Naive thymus-derived CD8-positive, alpha-beta T cell (primary cell): ENCODE data around the gene RSPH9. TPM values are rescaled to one million over a fixed set of nuclear protein-coding genes. Genes with fewer than 3 reads are reported as not detected.

Source experiments
- ATAC-seq, 2 donors: fragments of 150-1000 bp; cut with Tn5 transposase in 1 of 2; sonication (Bioruptor Pico), chemical (Tn5 transposase) in 1 of 2; 1 replicate in 1 of 2; 2 replicates in 1 of 2; pipeline ENCODE4 v1.10.0; 2021; ENCODE audit warnings: mild to moderate bottlenecking in 2 of 2, moderate library complexity in 2 of 2
- POLR2A ChIA-PET: fragments of 350-600 bp; sonication (Branson Sonifier 250); formaldehyde crosslinking; loops from one replicate; lab custom pipeline; 2021; ENCODE audit warnings: antibody characterized with exemption; lab: Charles Lee
- DNase-seq, 10 donors: peaks; one replicate each; pipeline versions ENCODE4 v3.0.0 to v3.0.0-alpha.2; 2020 to 2022
- H3K27ac Mint-ChIP-seq, 10 donors: one replicate each; pipeline ENCODE4 v1.8.0; 2020 to 2022; ENCODE audit warnings: mild to moderate bottlenecking in 10 of 10, mixed read lengths in 10 of 10, moderate library complexity in 4 of 10, inconsistent platforms in 1 of 10
- H3K27me3 Mint-ChIP-seq, 5 donors: one replicate each; pipeline ENCODE4 v1.8.0; 2021 to 2022; ENCODE audit warnings: mixed read lengths in 5 of 5
- H3K36me3 Mint-ChIP-seq, 3 donors: one replicate each; pipeline ENCODE4 v1.8.0; 2020 to 2022; ENCODE audit warnings: mixed read lengths in 3 of 3, mild to moderate bottlenecking in 2 of 3, inconsistent platforms in 1 of 3
- H3K4me1 Mint-ChIP-seq, 4 donors: one replicate each; pipeline ENCODE4 v1.8.0; 2021 to 2022; ENCODE audit warnings: mixed read lengths in 4 of 4
- H3K4me3 Mint-ChIP-seq, 10 donors: one replicate each; pipeline ENCODE4 v1.8.0; 2020 to 2022; ENCODE audit warnings: mild to moderate bottlenecking in 10 of 10, mixed read lengths in 10 of 10, moderate library complexity in 6 of 10, inconsistent platforms in 1 of 10
- H3K9me3 Mint-ChIP-seq, 9 donors: one replicate each; pipeline ENCODE4 v1.8.0; 2020 to 2022; ENCODE audit warnings: mixed read lengths in 9 of 9, mild to moderate bottlenecking in 3 of 9, inconsistent platforms in 1 of 9, moderate library complexity in 1 of 9
- polyA plus RNA-seq, 3 donors: library from polyadenylated mRNA; unstranded; fragments of 300-500 nt; fragmentation: Illumina TruSeq; gene quantifications; one replicate each; pipeline ENCODE4 v1.2.3, GENCODE V29; 2021
- total RNA-seq, 8 experiments: library from RNA in 2 of 8; stranded (reverse) in 2 of 8; gene quantifications; one replicate each; pipeline ENCODE4 v1.2.3 and lab custom pipeline; 2021 to 2026

Gene RSPH9
- total and polyA plus RNA-seq, 5 experiments from 2014 or later: 0.44 to 1.1 (median 0.86) TPM; not detected in 2

DNA sequence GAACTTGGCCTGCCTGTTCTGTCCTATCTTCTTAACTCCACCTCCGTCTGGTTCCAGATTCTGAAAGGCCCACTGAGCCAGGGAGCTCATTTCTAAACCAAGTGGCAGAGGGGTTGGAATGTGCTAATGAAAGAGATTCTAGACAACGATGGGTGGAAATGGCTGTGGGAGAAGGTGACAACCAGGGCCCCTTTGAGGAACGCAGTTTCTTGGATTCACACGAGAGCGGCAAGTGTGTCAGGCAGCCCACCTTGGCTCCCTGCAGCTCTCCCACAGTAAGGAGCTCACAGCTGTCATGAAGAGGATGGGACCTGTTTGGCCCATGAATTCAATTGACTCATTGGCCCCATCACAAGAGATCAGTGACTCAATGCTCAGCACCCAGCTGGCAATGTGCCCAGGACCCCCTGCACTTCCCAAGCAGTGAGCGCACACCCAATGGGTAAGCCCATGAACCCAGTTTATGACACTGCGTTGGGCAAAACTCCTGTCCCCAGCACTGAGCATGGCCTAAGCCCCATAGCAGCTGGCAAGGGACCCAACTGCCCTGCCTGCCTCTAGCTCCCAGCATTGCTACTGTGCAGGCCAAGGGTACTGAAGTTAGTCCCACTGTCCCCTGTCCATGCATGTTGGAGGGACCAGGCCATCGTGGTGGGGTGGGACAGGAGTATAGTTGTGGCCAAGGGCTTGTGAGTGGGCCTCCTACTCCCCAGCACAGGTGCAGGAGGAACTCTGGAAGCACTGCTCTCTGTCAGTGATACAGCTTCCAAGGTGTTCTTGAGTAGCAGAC lies 26.4 kb downstream of the RSPH9 start:
- Mint-ChIP-seq H3K36me3 (peaks cover 0 to 50% (median 8%) of the 10 kb centered on the region in 3 donors), H3K4me3 (no peak overlapping the region), H3K9me3 (no peaks in the 10 kb centered on the region), H3K27ac (peak overlapping the region in 2 of 10 donors; percentile 13 to 76), H3K27me3 (no peaks in the 10 kb centered on the region), H3K4me1 (peaks cover 3 to 22% (median 15%) of the 10 kb centered on the region in 4 donors)
- DNase-seq (no peak), ATAC-seq (no peak)
- POLR2A ChIA-PET: interaction anchor here (1.1 to 1.2 kb wide), 2 partner anchors 10 to 63 kb away, joined by 3 read pairs; no protein-coding TSS in a partner anchor

DNA sequence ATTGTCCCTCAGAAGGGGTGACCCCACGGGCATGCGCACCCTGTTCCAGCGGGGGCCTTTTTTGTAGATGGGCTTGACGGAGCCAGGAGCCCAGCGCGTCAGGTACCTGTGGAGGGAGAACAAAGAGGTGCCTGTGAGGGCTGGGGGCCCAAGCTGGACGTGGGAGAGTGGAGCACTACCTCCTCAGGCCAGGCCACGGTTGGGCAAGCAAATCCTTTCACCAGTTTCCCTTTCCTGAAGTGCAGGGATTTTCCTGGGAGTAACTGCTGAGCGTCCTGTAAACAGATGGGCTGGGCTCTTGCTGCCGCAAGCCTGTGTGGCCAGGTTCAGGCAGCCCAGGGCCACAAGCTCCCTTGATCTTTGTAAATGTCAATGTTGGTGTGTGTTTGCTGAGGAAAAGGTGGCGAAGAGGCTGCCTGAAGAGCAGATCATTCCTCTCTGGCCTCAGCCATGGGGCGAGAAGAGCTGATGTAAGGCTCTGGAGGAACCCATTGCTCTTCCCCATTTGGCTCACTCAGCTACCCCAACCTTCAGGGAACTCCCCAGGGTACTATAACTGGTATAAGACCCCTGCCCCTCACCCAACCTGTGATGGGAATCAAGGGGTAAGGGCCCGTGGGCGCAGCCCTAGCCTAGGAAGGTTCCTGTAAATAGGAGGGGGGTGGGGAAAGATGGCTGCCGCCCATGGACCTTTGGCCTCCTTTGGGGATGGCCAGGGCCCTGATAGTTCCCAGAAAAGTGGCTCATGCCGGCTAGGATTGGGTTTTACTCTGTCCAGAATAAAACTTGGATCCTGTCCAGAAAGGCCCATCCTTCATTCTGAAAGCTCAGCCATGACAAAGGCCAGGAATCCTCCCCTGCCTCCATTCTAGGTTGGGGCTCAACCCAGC lies 27.2 kb downstream of the RSPH9 start:
- ATAC-seq: no peak
- H3K4me3 Mint-ChIP-seq: no peak overlapping the region
- no peak for DNase-seq
- no peaks in the 10 kb centered on the region for H3K27me3 Mint-ChIP-seq
- no peaks in the 10 kb centered on the region for H3K9me3 Mint-ChIP-seq
- peak overlapping the region in 2 of 10 donors; percentile 56 to 76 for H3K27ac Mint-ChIP-seq
- H3K4me1 Mint-ChIP-seq: peaks cover 3 to 18% (median 13%) of the 10 kb centered on the region in 4 donors
- H3K36me3 Mint-ChIP-seq: peaks cover 0 to 56% (median 8%) of the 10 kb centered on the region in 3 donors
- POLR2A ChIA-PET: interaction anchor here (1.2 to 1.6 kb wide), 2 partner anchors 16 to 64 kb away, joined by 3 to 4 read pairs; partner anchors contain the start of gene MRPS18A

DNA sequence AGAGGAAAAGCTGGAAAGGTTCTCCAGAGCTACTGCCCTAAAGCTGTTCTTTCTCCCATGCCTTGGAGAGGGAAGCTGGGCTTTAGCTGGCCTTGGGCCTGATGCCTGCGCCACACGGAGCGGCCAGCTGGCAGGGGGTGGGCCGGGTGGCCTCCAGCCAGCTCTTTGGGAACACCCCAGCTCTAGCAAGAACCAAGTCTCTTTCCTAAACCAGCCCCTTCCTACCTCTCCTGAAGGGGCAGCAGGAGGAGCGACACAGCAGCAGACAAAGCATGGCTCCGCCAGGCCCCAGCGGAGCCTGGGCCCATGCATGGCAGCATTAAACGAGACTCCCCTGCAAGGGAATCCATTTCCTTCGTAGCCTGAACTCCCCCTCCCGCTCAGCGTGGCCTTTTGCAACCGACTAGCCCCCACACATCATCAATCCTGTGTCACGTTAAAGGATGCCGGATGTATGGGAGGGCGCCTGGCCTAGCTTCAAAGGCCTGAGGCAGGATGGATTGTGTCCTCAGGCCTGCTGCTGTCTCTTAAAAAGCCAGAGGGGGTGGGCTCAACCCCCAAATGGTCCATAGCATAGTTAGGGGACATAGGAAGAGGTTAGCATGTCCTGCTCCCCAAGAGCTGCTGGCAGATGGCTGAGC lies 28.7 kb downstream of the RSPH9 start:
- Mint-ChIP-seq H3K27ac (no peak overlapping the region), H3K4me1 (peaks cover 0 to 4% (median 0%) of the 10 kb centered on the region in 4 donors), H3K36me3 (peaks cover 0 to 67% (median 10%) of the 10 kb centered on the region in 3 donors), H3K4me3 (no peak overlapping the region), H3K27me3 (no peaks in the 10 kb centered on the region), H3K9me3 (no peaks in the 10 kb centered on the region)
- POLR2A ChIA-PET: interaction anchor here (0.7 to 1.6 kb wide), 2 partner anchors 14 to 1831 kb away, joined by 4 to 5 read pairs; partner anchors contain the start of gene MRPS18A
- ATAC-seq (no peak), DNase-seq (no peak)

DNA sequence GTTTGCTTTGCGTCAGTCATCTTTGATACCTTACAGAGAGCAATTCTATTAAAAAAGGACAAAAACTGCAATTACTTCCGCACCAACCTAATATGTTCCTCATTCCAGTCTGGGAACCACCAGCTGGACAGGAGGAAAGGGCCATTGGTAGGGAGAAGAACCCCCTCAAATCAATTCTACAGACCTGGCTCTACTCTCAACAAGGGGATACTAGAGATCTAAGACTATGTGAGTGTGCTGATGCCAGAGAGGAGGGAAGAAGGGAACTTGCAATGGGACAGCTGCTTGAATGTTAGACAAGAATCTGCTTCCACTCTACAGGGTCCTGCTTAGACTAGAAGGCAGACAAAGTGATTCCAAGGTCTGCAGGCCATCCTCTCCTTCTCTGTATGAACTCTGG lies 29.5 kb downstream of the RSPH9 start:
- POLR2A ChIA-PET: no interaction called here
- Mint-ChIP-seq H3K4me1 (no peaks in the 10 kb centered on the region), H3K27me3 (no peaks in the 10 kb centered on the region), H3K4me3 (no peak overlapping the region), H3K9me3 (no peaks in the 10 kb centered on the region), H3K27ac (peak overlapping the region in 4 of 10 donors; percentile 4 to 80 (median 70)), H3K36me3 (peaks cover 0 to 69% (median 10%) of the 10 kb centered on the region in 3 donors)
- ATAC-seq: no peak
- no peak for DNase-seq

DNA sequence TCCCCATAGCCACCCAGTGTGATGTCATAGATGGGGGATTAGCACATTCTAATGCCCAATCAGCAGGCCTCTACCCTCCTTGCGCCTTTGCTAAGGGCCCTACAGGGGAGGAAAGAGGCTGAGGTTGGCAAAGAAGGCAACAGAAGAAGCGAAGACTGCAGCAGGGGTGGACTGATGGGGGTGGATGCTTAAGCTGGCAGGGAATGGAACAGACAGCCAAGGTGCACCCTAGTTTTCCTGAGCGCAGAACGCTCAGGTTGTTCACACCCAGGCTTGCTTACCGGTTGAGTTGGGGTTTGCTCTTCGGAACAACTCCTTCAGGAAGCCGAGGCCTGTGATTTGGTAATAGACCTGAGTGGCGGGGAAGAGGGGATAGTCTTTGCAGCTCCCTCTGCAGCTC lies 30.1 kb downstream of the RSPH9 start:
- Mint-ChIP-seq H3K9me3 (no peaks in the 10 kb centered on the region), H3K36me3 (peaks cover 0 to 75% (median 10%) of the 10 kb centered on the region in 3 donors), H3K4me1 (no peaks in the 10 kb centered on the region), H3K4me3 (no peak overlapping the region), H3K27ac (peak overlapping the region in 2 of 10 donors; percentile 4 to 74), H3K27me3 (no peaks in the 10 kb centered on the region)
- POLR2A ChIA-PET: interaction anchor here (0.5 kb wide), 1 partner anchor 43 kb away, joined by 5 read pairs; no protein-coding TSS in a partner anchor
- no peak for DNase-seq
- ATAC-seq: no peak

DNA sequence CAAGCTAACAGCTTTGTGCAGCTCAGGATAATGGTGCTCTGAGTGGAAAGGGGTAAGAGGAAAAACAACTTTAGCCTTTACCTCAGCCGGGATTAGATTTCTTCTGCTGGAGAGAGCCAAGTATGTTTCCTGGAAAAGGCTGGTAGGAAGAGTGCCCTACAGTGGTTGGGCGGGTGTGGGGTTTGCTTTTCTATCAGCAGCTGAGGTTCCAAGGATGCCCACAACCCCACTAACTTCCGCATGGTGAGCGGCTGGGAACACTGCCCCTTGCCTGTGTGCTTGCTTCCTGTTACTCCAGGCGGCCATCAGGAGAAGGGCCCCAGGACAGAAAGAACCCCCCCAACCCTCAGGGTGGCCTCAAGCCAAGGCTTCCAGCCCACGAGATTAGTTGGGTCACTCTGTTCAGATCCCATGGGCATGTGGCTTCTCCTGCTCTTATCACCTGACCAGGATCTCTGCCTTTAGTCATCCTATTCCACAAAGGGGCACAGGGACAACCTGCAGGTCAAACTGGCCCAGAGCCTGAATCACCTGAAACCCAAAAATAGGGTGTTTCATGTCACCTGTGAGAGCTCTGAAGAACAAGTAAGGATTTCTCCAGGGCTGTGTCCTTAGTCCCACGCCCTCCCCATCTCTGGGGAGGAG lies 32.2 kb downstream of the RSPH9 start:
- Mint-ChIP-seq H3K36me3 (peaks cover 0 to 77% (median 11%) of the 10 kb centered on the region in 3 donors), H3K27me3 (no peaks in the 10 kb centered on the region), H3K4me3 (no peak overlapping the region), H3K9me3 (no peaks in the 10 kb centered on the region), H3K4me1 (peaks cover 0 to 9% (median 1%) of the 10 kb centered on the region in 4 donors), H3K27ac (peak overlapping the region in 1 of 10 donors; percentile 24)
- POLR2A ChIA-PET: no interaction called here
- no peak for ATAC-seq
- DNase-seq: no peak

DNA sequence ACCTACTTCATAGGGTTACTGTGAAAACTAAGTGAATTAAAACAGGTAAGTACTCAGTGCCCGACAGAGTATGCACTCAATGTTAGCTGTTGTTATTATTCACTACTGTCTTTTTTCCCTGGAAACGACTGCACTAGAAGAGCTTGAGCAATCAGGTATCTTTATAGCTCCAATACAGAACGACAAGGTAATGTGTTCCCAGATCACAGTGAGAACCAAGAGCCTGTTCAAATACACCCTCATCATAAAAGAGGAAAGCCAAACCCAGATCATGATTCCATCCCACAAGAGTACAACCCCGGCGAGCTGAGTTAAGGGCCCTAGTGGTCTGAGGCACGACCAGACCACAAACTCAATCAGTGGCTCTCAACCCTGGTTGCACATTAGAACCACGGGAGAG lies 32.9 kb downstream of the RSPH9 start:
- ATAC-seq: no peak
- POLR2A ChIA-PET: no interaction called here

DNA sequence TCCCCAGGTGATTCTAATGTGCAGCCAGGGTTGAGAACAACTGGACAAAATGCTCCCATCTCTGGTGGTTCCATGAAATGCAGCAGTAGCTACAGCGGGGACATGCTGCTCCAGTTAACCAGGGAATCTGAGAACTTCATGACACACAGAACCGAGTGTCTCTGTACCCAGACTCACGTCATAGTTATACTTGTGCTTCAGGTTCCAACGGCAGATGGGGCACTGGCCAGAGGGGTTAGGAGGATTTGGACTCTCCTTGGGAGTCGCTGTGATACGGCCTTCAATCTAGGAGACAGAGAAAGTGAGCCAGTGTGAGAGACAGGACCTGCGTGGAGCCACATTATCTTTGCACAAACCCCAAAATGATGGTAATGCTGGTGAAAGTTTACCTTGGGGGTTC lies 33.5 kb downstream of the RSPH9 start:
- DNase-seq (no peak), ATAC-seq (no peak)
- Mint-ChIP-seq H3K36me3 (peaks cover 0 to 78% (median 11%) of the 10 kb centered on the region in 3 donors), H3K27me3 (no peaks in the 10 kb centered on the region), H3K9me3 (no peaks in the 10 kb centered on the region), H3K4me3 (no peak overlapping the region), H3K4me1 (peaks cover 7 to 20% (median 11%) of the 10 kb centered on the region in 4 donors), H3K27ac (peak overlapping the region in 2 of 10 donors; percentile 38 to 39)
- POLR2A ChIA-PET: no interaction called here

More for the DNA sequence above, 32.9 kb downstream of the RSPH9 start:
- H3K27ac Mint-ChIP-seq: no peak overlapping the region
- peaks cover 0 to 79% (median 11%) of the 10 kb centered on the region in 3 donors for H3K36me3 Mint-ChIP-seq
- H3K27me3 Mint-ChIP-seq: no peaks in the 10 kb centered on the region
- no peak overlapping the region for H3K4me3 Mint-ChIP-seq
- no peaks in the 10 kb centered on the region for H3K9me3 Mint-ChIP-seq
- no peak for DNase-seq
- peaks cover 4 to 14% (median 5%) of the 10 kb centered on the region in 4 donors for H3K4me1 Mint-ChIP-seq

DNA sequence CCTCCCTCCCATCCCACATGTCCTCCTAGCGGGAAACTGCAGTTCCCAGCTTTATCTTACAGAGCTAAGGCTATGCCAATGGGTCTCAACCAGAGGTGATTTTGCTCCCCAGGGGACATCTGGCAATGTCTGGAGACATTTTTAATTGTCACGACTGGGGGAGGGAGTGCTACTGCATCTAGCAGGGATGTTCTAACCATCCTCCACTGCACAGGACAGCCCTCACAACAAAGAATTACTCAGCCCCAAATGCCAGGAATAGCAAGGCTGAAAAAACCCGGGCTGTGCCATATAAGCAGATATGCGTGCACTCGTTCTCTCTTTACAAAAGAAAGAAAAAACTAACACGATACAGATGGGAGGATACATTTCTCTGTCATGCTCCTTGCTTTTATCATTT lies 34.2 kb downstream of the RSPH9 start:
- Mint-ChIP-seq H3K4me1 (peaks cover 11 to 27% (median 17%) of the 10 kb centered on the region in 4 donors), H3K27me3 (no peaks in the 10 kb centered on the region), H3K9me3 (no peaks in the 10 kb centered on the region), H3K27ac (no peak overlapping the region), H3K4me3 (no peak overlapping the region), H3K36me3 (peaks cover 0 to 78% (median 11%) of the 10 kb centered on the region in 3 donors)
- POLR2A ChIA-PET: no interaction called here
- no peak for DNase-seq
- no peak for ATAC-seq

DNA sequence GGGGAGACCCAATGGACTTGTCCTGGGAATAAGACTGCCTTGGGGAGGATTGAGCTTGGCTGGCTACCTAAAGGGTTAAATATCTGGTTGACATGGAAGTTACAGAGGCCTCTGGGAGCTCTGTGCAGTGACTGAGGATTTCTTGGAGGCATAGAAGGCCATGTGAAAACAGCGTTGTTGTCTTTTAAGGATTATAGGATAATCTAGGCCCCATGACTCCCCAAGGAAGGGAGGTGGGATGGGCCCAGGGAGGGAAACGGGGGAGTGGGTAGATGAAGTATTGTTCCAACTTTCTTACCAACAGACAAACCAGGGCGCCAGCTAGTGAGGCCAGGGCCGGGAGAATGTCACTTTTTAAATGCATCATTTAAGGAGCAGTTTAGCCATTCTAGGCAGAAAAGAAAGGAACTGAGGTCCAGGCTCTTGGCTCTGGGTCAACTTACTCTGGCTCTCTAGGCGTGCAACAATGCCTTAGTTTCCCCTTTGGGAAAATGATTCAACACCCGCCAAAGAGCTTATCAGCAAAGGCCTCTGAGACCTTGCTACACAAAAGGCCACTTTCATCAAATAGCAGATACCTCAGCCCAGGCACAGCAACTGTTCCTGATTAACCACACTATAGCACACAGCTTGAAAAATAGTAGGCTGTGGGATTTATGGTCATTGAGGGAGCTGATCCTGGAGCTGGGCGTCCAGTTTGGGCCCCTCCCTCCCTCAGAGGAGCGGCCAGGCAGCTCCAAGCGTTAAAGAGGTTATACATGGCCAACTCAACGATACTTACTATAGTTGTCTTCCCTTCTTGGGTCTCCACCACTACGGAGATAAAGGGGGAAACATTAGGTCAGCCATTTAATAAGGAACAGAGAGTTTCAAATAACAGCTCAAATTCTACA lies 35.7 kb downstream of the RSPH9 start:
- Mint-ChIP-seq H3K4me1 (peaks cover 14 to 39% (median 31%) of the 10 kb centered on the region in 4 donors), H3K36me3 (peaks cover 0 to 69% (median 5%) of the 10 kb centered on the region in 3 donors), H3K27me3 (no peaks in the 10 kb centered on the region), H3K9me3 (no peaks in the 10 kb centered on the region), H3K4me3 (no peak overlapping the region), H3K27ac (peak overlapping the region in 2 of 10 donors; percentile 65 to 88)
- POLR2A ChIA-PET: interaction anchor here (1.5 kb wide), 1 partner anchor 10 kb away, joined by 3 read pairs; no protein-coding TSS in a partner anchor
- ATAC-seq: no peak
- no peak for DNase-seq

DNA sequence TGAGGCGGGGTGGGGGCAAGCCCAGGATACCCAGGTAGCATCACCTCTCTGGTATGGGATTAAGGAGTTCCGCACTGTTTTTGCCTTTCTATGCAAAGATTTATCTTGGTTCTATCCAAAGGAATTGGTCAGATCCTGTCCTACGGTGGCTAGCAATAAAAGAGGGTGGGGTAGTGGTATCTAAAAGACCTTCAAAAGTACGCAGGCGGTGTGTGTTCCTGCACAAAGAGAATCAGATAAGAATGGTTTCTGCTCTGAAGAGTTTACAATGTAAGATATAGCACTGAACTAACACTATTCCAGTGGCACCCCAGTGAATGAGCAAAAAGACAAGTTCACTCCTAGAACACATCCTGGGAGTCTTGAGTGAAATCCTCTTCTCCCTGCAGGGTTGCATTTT lies 36.5 kb downstream of the RSPH9 start:
- ATAC-seq (no peak), DNase-seq (no peak)
- Mint-ChIP-seq H3K4me1 (peaks cover 17 to 46% (median 36%) of the 10 kb centered on the region in 4 donors), H3K9me3 (no peaks in the 10 kb centered on the region), H3K27me3 (no peaks in the 10 kb centered on the region), H3K36me3 (peaks cover 0 to 64% (median 5%) of the 10 kb centered on the region in 3 donors), H3K4me3 (no peak overlapping the region), H3K27ac (peak overlapping the region in 1 of 10 donors; percentile 88)
- POLR2A ChIA-PET: interaction anchor here (1.5 kb wide), 1 partner anchor 10 kb away, joined by 3 read pairs; no protein-coding TSS in a partner anchor
